Stimulated activated naive CD4-positive, alpha-beta T cell treated with Interleukin-2 at 50 U/mL for 16 hours (primary cell): ENCODE data around the gene PDSS2.
"Not testable (repeated sequence)": the region's sequence is repeated elsewhere in the genome, so short reads cannot be mapped to it uniquely, and the experiment has no call there.

ENCODE experiments used
- DNase-seq: peaks from one replicate; lab custom pipeline; 2025; lab: John Stamatoyannopoulos, UW

The PDSS2 gene

GRCh38 chr6:107473660-107474059 lies 14.3 kb upstream of the PDSS2 start:
- no peak for DNase-seq

- no peak for DNase-seq
Measured at GRCh38 chr6:107470364-107470763, 11.0 kb upstream of the PDSS2 start.

GRCh38 chr6:107466062-107466461 lies 6.7 kb upstream of the PDSS2 start:
- no peak for DNase-seq

GRCh38 chr6:107460083-107460631 lies 793 bp upstream of the PDSS2 start:
- DNase-seq, result no peak

GRCh38 chr6:107458672-107459282 lies 587 bp downstream of the PDSS2 start:
- DNase-seq, result no peak

GRCh38 chr6:107448776-107449175 lies 10.6 kb downstream of the PDSS2 start:
- no peak for DNase-seq

- no peak for DNase-seq
Measured at GRCh38 chr6:107447663-107448216, 11.6 kb downstream of the PDSS2 start.

- DNase-seq, result no peak
Measured at GRCh38 chr6:107444277-107444676, 15.1 kb downstream of the PDSS2 start.

GRCh38 chr6:107443608-107444267 lies 15.6 kb downstream of the PDSS2 start:
- no peak for DNase-seq

GRCh38 chr6:107442938-107443607 lies 16.3 kb downstream of the PDSS2 start:
- no peak for DNase-seq

- DNase-seq, result no peak
Measured at GRCh38 chr6:107441682-107442081, 17.7 kb downstream of the PDSS2 start.

- DNase-seq, result no peak
Measured at GRCh38 chr6:107440936-107441335, 18.4 kb downstream of the PDSS2 start.

GRCh38 chr6:107439406-107439805 lies 20.0 kb downstream of the PDSS2 start:
- DNase-seq, result no peak

- DNase-seq, result no peak
Measured at GRCh38 chr6:107437691-107438090, 21.7 kb downstream of the PDSS2 start.

- no peak for DNase-seq
Measured at GRCh38 chr6:107436881-107437280, 22.5 kb downstream of the PDSS2 start.

GRCh38 chr6:107435798-107436197 lies 23.6 kb downstream of the PDSS2 start:
- no peak for DNase-seq

GRCh38 chr6:107434812-107435211 lies 24.6 kb downstream of the PDSS2 start:
- DNase-seq, result no peak

- not testable (repeated sequence) for DNase-seq
Measured at GRCh38 chr6:107425951-107426350, 33.4 kb downstream of the PDSS2 start.

- DNase-seq, result no peak
Measured at GRCh38 chr6:107423474-107423990, 35.8 kb downstream of the PDSS2 start.

GRCh38 chr6:107421696-107422256 lies 37.6 kb downstream of the PDSS2 start:
- no peak for DNase-seq

GRCh38 chr6:107419733-107420132 lies 39.6 kb downstream of the PDSS2 start:
- no peak for DNase-seq

GRCh38 chr6:107418118-107418517 lies 41.2 kb downstream of the PDSS2 start:
- DNase-seq, result no peak
